NCI-H510A (cell line): ENCODE results near the gene PRKCZ.

Source experiments
- DNase-seq: peaks from one replicate; lab custom pipeline; 2025; lab: John Stamatoyannopoulos, UW

PRKCZ gene

GRCh38 chr1:2178875-2179274 is 128.7 kb downstream of the PRKCZ start:
- no peak for DNase-seq

GRCh38 chr1:2179283-2180013 is 129.2 kb downstream of the PRKCZ start:
- no peak for DNase-seq

- no peak for DNase-seq
These were observed 130.4 kb downstream of the PRKCZ start for GRCh38 chr1:2180297-2181245.

- DNase-seq, result no peak
These were observed 131.1 kb downstream of the PRKCZ start for GRCh38 chr1:2181271-2181670.

- DNase-seq, result no peak
These were observed 131.5 kb downstream of the PRKCZ start for GRCh38 chr1:2181752-2182151.

GRCh38 chr1:2182376-2182775 is 132.2 kb downstream of the PRKCZ start:
- no peak for DNase-seq

GRCh38 chr1:2183937-2184334 is 133.7 kb downstream of the PRKCZ start:
- no peak for DNase-seq

- no peak for DNase-seq
These were observed 134.3 kb downstream of the PRKCZ start for GRCh38 chr1:2184531-2184930.

- no peak for DNase-seq
These were observed 134.7 kb downstream of the PRKCZ start for GRCh38 chr1:2184934-2185333.

GRCh38 chr1:2185880-2186855 is 136.0 kb downstream of the PRKCZ start:
- DNase-seq, result no peak

GRCh38 chr1:2186901-2187300 is 136.7 kb downstream of the PRKCZ start:
- no peak for DNase-seq

GRCh38 chr1:2187619-2188018 is 137.4 kb downstream of the PRKCZ start:
- DNase-seq, result no peak

- no peak for DNase-seq
These were observed 138.1 kb downstream of the PRKCZ start for GRCh38 chr1:2188336-2188735.

- peak; percentile 96 for DNase-seq
These were observed 139.5 kb downstream of the PRKCZ start for GRCh38 chr1:2189459-2190425.

GRCh38 chr1:2190491-2190976 is 140.3 kb downstream of the PRKCZ start:
- DNase-seq, result no peak

GRCh38 chr1:2192031-2192995 is 142.1 kb downstream of the PRKCZ start:
- DNase-seq, result no peak

- peak; percentile 60 for DNase-seq
These were observed 143.5 kb downstream of the PRKCZ start for GRCh38 chr1:2193514-2194281.

- peak; percentile 61 for DNase-seq
These were observed 144.2 kb downstream of the PRKCZ start, which contains the start of gene FAAP20 for GRCh38 chr1:2194319-2194897. TSS of gene FAAP20 (minus strand) at chr1:2194772. CDS start at chr1:2194749, 23 bp downstream.
